ENCODE results near the gene FKBP5.

DNA sequence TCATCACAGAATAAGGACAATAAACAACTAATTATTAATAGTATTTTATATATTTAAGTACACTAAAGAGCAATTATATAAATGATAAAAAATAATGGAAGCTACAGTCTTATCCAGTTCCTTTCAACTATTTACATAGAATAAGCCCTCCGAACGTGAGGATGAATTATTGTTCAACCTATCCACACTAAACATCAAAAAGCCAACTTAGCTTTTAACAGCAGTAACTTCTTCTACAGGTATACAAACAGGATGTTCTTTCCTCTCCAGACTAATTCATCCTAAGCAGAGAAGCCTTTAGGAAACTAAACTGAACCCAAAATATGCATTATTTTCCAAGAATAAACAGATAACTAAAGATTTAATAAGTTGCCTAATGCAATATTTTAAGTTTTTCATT lies 2.3 kb downstream of the FKBP5 start:
- TF ChIP-seq, protein P1, sequence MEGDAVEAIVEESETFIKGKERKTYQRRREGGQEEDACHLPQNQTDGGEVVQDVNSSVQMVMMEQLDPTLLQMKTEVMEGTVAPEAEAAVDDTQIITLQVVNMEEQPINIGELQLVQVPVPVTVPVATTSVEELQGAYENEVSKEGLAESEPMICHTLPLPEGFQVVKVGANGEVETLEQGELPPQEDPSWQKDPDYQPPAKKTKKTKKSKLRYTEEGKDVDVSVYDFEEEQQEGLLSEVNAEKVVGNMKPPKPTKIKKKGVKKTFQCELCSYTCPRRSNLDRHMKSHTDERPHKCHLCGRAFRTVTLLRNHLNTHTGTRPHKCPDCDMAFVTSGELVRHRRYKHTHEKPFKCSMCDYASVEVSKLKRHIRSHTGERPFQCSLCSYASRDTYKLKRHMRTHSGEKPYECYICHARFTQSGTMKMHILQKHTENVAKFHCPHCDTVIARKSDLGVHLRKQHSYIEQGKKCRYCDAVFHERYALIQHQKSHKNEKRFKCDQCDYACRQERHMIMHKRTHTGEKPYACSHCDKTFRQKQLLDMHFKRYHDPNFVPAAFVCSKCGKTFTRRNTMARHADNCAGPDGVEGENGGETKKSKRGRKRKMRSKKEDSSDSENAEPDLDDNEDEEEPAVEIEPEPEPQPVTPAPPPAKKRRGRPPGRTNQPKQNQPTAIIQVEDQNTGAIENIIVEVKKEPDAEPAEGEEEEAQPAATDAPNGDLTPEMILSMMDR (IDR thresholded peaks at IDR 0.05), result no peak
- TF ChIP-seq POLR2A (IDR thresholded peaks at IDR 0.05), result no peak

All from testis (tissue), 2 donors.